IPS-18c (cell line): Measurements from ENCODE around the gene LIG3.
"Not testable (repeated sequence)": the region's sequence is repeated elsewhere in the genome, so short reads cannot be mapped to it uniquely, and the experiment has no call there.

Source experiments
- H3K4me3 ChIP-seq: 2 replicates; pipeline ENCODE4 v1.7.0; 2013; ENCODE audit warnings: low read depth, mild to moderate bottlenecking, low read length, moderate library complexity; ENCODE audit not compliant: insufficient read depth
- H3K9me3 ChIP-seq: one replicate; pipeline ENCODE4 v1.6.1; 2013; ENCODE audit warnings: mild to moderate bottlenecking, low read length, moderate library complexity; ENCODE audit not compliant: control insufficient read depth, insufficient read depth

The LIG3 gene

GRCh38 chr17:35021520-35022380 is 41.4 kb downstream of the LIG3 start:
- Histone ChIP-seq H3K9me3 (no peaks in the 10 kb centered on the region), H3K4me3 (no peak overlapping the region)

GRCh38 chr17:35022536-35023063 is 42.3 kb downstream of the LIG3 start:
- no peaks in the 10 kb centered on the region for H3K9me3 ChIP-seq
- no peak overlapping the region for H3K4me3 ChIP-seq

GRCh38 chr17:35023538-35023937 is 43.2 kb downstream of the LIG3 start:
- Histone ChIP-seq H3K4me3 (no peak overlapping the region), H3K9me3 (no peaks in the 10 kb centered on the region)

- no peak overlapping the region for H3K4me3 ChIP-seq
- H3K9me3 ChIP-seq, result no peaks in the 10 kb centered on the region
These were observed 45.2 kb downstream of the LIG3 start for GRCh38 chr17:35025541-35025940.

GRCh38 chr17:35028097-35028496 is 47.8 kb downstream of the LIG3 start:
- H3K9me3 ChIP-seq, H3K4me3 ChIP-seq: not testable (repeated sequence)

- no peaks in the 10 kb centered on the region for H3K9me3 ChIP-seq
These were observed 48.4 kb downstream of the LIG3 start for GRCh38 chr17:35028531-35029262.

GRCh38 chr17:35030780-35031179 is 50.5 kb downstream of the LIG3 start:
- H3K4me3 ChIP-seq, result no peak overlapping the region

More at GRCh38 chr17:35028531-35029262, 48.4 kb downstream of the LIG3 start:
- H3K4me3 ChIP-seq, result no peak overlapping the region

GRCh38 chr17:35038453-35038852 is 58.1 kb downstream of the LIG3 start:
- Histone ChIP-seq H3K4me3 (no peak overlapping the region), H3K9me3 (no peaks in the 10 kb centered on the region)

More at GRCh38 chr17:35030780-35031179, 50.5 kb downstream of the LIG3 start:
- no peaks in the 10 kb centered on the region for H3K9me3 ChIP-seq

- Histone ChIP-seq H3K9me3 (no peaks in the 10 kb centered on the region), H3K4me3 (no peak overlapping the region)
These were observed 61.1 kb downstream of the LIG3 start for GRCh38 chr17:35041390-35041789.

GRCh38 chr17:35044181-35044580 is 63.9 kb downstream of the LIG3 start:
- H3K4me3 ChIP-seq, result no peak overlapping the region
- H3K9me3 ChIP-seq, result no peaks in the 10 kb centered on the region

GRCh38 chr17:35045458-35045979 is 65.2 kb downstream of the LIG3 start:
- H3K4me3 ChIP-seq, H3K9me3 ChIP-seq: not testable (repeated sequence)

GRCh38 chr17:35046245-35046644 is 65.9 kb downstream of the LIG3 start:
- Histone ChIP-seq H3K4me3 (no peak overlapping the region), H3K9me3 (no peaks in the 10 kb centered on the region)

GRCh38 chr17:35046740-35047283 is 66.5 kb downstream of the LIG3 start:
- Histone ChIP-seq H3K4me3 (no peak overlapping the region), H3K9me3 (no peaks in the 10 kb centered on the region)

- Histone ChIP-seq H3K4me3 (no peak overlapping the region), H3K9me3 (no peaks in the 10 kb centered on the region)
These were observed 68.5 kb downstream of the LIG3 start for GRCh38 chr17:35048685-35049379.

- Histone ChIP-seq H3K4me3 (no peak overlapping the region), H3K9me3 (no peaks in the 10 kb centered on the region)
These were observed 69.9 kb downstream of the LIG3 start for GRCh38 chr17:35050170-35050569.

- Histone ChIP-seq H3K9me3 (no peaks in the 10 kb centered on the region), H3K4me3 (no peak overlapping the region)
These were observed 70.9 kb downstream of the LIG3 start for GRCh38 chr17:35051183-35051578.
